T-helper 2 cell treated with Interferon-gamma antibody and Interleukin-4, amounts not matched to agents 5 μg/mL and 100 μg/mL, for 36 hours (primary cell): ENCODE measurements around the gene BLOC1S6.

Source experiments
- DNase-seq: peaks from one replicate; pipeline ENCODE4 v3.0.0; 2021; ENCODE audit warnings: low spot score
- H3K27ac Mint-ChIP-seq: one replicate; pipeline ENCODE4 v1.8.0; 2021; ENCODE audit warnings: mild to moderate bottlenecking, mixed read lengths
- H3K27me3 Mint-ChIP-seq: one replicate; pipeline ENCODE4 v1.8.0; 2021; ENCODE audit warnings: low read depth, mixed read lengths
- H3K36me3 Mint-ChIP-seq: one replicate; pipeline ENCODE4 v1.8.0; 2021; ENCODE audit warnings: low read depth, mixed read lengths
- H3K4me1 Mint-ChIP-seq: one replicate; pipeline ENCODE4 v1.8.0; 2021; ENCODE audit warnings: low read depth, mixed read lengths
- H3K4me3 Mint-ChIP-seq: one replicate; pipeline ENCODE4 v1.8.0; 2022; ENCODE audit warnings: mild to moderate bottlenecking, moderate library complexity, mixed read lengths
- H3K9me3 Mint-ChIP-seq: one replicate; pipeline ENCODE4 v1.8.0; 2021; ENCODE audit warnings: mixed read lengths

The BLOC1S6 gene

DNA sequence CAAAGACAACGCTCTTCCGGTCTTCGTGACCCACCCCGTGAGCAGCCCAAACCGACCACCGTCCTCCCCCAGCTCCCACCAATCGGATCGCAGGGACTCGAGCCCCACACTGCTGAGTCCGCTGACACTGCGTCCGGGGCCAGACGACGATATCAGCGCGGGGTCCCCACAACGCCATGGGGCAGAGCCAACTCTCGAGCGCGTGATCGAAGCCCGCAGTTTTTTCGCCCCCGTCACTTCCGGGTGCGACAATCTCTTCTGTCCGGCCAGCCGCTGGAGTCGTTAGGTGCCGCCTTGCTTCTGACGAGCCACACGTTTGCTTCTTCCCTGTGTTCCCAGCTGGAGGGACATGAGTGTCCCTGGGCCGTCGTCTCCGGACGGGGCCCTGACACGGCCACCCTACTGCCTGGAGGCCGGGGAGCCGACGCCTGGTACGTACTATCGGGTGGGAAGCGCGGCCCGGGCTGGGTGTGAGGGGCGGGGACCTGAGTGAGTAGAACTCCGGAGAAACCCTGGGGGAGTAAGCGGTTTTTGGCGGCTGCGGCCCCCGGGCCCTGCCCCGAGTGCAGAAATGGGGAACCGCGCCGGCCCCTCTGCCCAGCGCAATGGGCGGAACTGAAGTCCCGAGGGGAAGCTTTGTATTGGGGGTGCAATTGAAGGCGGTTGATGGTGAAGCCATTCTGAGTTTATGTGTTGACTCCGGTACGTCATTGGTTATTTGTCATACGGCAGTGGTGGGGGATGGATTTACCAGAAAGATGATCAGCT is at the start of gene BLOC1S6:
Gene BLOC1S6, plus strand, starts transcription at position 285 of the 768 bp plus-strand sequence. Its CDS starts 65 bp downstream, at position 350.
- Mint-ChIP-seq H3K9me3 (no peaks in the 10 kb centered on the region), H3K4me3 (peak within 1 kb of the TSS; percentile 99), H3K4me1 (peaks cover 29% of the 10 kb centered on the region), H3K27ac (peak within 1 kb of the TSS; percentile 100), H3K27me3 (no peaks in the 10 kb centered on the region), H3K36me3 (peaks cover 2% of the 10 kb centered on the region)
- DNase-seq: peak; percentile 87

GRCh38 chr15:45539680-45540079 is 47.5 kb upstream of the BLOC1S6 start:
- no peak overlapping the region for H3K27ac Mint-ChIP-seq
- H3K4me1 Mint-ChIP-seq: no peaks in the 10 kb centered on the region
- no peak overlapping the region for H3K4me3 Mint-ChIP-seq
- H3K36me3 Mint-ChIP-seq: no peaks in the 10 kb centered on the region
- H3K9me3 Mint-ChIP-seq: no peaks in the 10 kb centered on the region
- H3K27me3 Mint-ChIP-seq: peaks cover under 1% of the 10 kb centered on the region
- DNase-seq: no peak

GRCh38 chr15:45540531-45540930 is 46.6 kb upstream of the BLOC1S6 start:
- Mint-ChIP-seq H3K4me1 (no peaks in the 10 kb centered on the region), H3K9me3 (no peaks in the 10 kb centered on the region), H3K27ac (no peak overlapping the region), H3K4me3 (no peak overlapping the region), H3K36me3 (no peaks in the 10 kb centered on the region), H3K27me3 (peaks cover 2% of the 10 kb centered on the region)
- DNase-seq: no peak

DNA sequence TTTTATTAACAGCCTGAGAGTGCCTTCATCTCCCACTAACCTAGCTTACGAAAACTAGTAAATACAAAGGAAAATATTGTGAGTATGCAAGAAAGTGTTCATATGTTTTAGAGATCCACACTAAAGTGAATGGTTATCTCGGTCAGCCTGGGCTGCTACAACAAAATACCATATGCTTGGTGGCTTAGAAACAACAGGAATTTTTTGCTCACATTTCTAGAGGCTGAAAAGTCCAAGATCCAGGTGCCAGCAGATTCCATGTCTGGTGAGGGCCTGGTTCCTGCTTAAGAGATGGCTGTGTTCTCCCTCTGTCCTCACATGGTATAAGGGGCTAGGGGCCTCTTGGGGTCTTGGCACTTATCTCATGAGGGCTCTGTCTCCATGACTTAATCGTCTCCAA is 44.1 kb upstream of the BLOC1S6 start:
- Mint-ChIP-seq H3K4me1 (no peaks in the 10 kb centered on the region), H3K4me3 (no peak overlapping the region), H3K36me3 (no peaks in the 10 kb centered on the region), H3K27me3 (peaks cover 4% of the 10 kb centered on the region), H3K9me3 (no peaks in the 10 kb centered on the region), H3K27ac (no peak overlapping the region)
- DNase-seq: no peak

DNA sequence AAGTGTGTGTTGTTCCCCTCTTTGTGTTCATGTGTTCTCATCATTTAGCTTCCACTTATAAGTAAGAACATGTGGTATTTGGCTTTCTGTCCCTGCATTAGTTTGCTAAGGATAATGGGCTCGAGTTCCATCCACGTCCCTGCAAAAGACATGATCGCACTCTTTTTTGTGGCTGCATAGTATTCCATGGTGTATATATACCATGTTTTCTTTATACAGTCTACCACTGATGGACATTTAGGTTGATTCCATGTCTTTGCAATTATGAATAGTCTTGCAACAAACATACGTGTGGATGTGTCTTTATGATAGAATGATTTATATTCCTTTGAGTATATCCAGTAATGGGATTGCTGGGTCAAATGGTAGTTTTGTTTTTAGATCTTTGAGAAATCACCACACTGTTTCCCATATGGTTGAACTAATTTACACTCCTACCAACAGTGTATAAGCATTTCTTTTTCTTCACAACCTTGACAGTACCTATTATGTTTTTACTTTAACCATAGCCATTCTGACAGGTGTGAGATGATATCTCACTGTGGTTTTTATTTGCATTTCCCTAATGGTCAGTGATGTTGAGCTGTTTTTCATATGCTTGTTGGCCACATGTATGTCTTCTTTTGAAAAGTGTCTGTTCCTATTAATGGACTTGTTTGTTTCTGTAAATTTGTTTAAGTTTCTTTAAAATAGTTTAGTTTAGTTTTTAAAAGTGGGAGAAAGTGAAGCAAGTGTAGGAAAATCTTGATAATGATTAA is 42.7 kb upstream of the BLOC1S6 start:
- no peaks in the 10 kb centered on the region for H3K9me3 Mint-ChIP-seq
- no peaks in the 10 kb centered on the region for H3K36me3 Mint-ChIP-seq
- H3K4me1 Mint-ChIP-seq: no peaks in the 10 kb centered on the region
- peaks cover 4% of the 10 kb centered on the region for H3K27me3 Mint-ChIP-seq
- H3K27ac Mint-ChIP-seq: no peak overlapping the region
- no peak overlapping the region for H3K4me3 Mint-ChIP-seq
- DNase-seq: no peak

DNA sequence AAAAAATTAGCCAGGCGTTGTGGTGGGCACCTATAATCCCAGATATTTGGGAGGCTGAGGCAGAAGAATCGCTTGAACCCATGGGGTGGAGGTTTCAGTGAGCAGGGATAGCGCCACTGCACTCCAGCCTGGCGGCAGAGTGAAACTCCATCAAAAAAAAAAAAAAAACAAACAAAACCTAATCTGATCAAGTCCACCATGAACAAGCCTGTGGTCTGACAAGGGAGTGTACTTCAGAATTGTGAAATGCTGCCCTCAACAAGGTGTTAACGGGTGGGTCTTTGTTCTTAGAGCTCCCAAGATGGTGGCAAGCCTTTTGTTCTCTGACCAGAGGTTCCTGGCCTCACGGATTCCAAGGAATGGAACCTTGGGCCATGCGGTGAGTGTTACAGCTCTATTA is 40.4 kb upstream of the BLOC1S6 start:
- no peaks in the 10 kb centered on the region for H3K9me3 Mint-ChIP-seq
- peaks cover 9% of the 10 kb centered on the region for H3K27me3 Mint-ChIP-seq
- no peak for DNase-seq
- no peak overlapping the region for H3K27ac Mint-ChIP-seq
- H3K36me3 Mint-ChIP-seq: no peaks in the 10 kb centered on the region
- no peaks in the 10 kb centered on the region for H3K4me1 Mint-ChIP-seq
- H3K4me3 Mint-ChIP-seq: no peak overlapping the region

GRCh38 chr15:45548753-45549520 is 38.2 kb upstream of the BLOC1S6 start:
- no peaks in the 10 kb centered on the region for H3K4me1 Mint-ChIP-seq

DNA sequence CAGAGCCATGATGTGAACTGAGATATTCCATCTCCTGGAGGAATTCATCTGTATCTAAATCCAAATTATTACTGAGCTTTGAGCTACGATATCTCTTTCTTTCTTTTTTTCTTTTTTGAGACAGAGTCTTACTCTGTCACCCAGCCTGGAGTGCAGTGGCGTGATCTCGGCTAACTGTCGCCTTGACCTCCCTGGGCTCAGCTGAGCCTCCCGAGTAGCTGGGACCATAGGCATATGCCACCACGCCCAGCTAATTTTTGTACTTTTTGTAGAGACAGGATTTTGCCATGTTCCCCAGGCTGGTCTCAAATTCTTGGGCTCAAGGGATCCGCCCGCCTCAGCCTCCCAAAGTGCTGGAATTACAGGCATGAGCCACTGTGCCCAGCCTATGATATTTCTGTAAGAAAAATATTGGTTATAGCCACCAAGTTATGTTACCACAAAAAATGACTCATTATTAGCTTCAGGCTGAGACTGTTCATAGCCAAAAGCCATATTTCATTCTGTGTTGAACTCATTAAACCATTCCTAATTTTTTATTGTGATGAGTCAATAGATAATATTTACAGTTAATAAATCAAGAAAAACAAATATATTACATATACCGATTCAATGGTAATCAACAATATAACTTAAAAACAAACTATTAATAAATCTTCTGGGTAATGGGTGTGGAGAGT is 37.5 kb upstream of the BLOC1S6 start:
- DNase-seq: no peak
- Mint-ChIP-seq H3K36me3 (no peaks in the 10 kb centered on the region), H3K4me3 (no peak overlapping the region), H3K27ac (no peak overlapping the region), H3K27me3 (peaks cover 20% of the 10 kb centered on the region), H3K4me1 (no peaks in the 10 kb centered on the region), H3K9me3 (no peaks in the 10 kb centered on the region)

More at GRCh38 chr15:45548753-45549520, 38.2 kb upstream of the BLOC1S6 start:
- no peaks in the 10 kb centered on the region for H3K9me3 Mint-ChIP-seq
- H3K4me3 Mint-ChIP-seq: no peak overlapping the region
- no peak for DNase-seq
- no peak overlapping the region for H3K27ac Mint-ChIP-seq
- H3K27me3 Mint-ChIP-seq: peaks cover 15% of the 10 kb centered on the region
- no peaks in the 10 kb centered on the region for H3K36me3 Mint-ChIP-seq

GRCh38 chr15:45550436-45550835 is 36.7 kb upstream of the BLOC1S6 start:
- Mint-ChIP-seq H3K9me3 (no peaks in the 10 kb centered on the region), H3K27ac (no peak overlapping the region), H3K27me3 (peaks cover 23% of the 10 kb centered on the region), H3K36me3 (no peaks in the 10 kb centered on the region), H3K4me1 (no peaks in the 10 kb centered on the region), H3K4me3 (no peak overlapping the region)
- DNase-seq: no peak

GRCh38 chr15:45551676-45552075 is 35.5 kb upstream of the BLOC1S6 start:
- Mint-ChIP-seq H3K36me3 (no peaks in the 10 kb centered on the region), H3K27ac (no peak overlapping the region), H3K9me3 (no peaks in the 10 kb centered on the region), H3K4me1 (no peaks in the 10 kb centered on the region), H3K4me3 (no peak overlapping the region), H3K27me3 (peaks cover 31% of the 10 kb centered on the region)
- no peak for DNase-seq

DNA sequence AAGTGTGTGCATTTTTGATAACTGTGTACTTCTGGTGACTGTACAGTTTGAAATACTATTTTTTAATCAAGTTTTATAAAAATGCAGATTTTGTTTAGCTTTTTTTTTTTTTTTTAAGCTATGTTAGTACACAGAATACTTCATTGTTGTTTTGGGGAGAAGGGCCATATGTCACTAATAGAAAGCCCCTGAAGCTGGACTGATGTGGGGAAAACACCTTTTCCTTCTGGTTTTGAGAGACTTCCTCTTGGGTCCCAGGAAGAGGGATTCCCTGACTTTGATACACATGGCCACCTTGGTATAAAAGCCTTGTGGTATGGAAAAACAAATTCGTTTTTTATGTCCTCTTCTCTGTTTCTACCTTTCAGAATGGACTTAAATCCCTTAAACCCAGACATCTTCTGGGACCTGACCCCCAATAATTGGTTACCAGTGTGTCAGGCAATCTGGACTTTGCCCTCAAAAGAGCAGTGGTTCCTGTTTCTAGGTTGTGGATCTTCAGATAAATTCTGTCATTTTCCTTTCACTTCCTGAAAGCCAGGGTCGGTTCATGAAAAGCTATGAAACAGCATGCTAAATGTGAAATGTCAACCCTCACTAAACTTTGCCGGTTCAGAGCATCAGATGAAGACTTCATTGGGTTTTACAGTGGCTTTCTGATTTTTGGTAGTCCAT is 31.1 kb upstream of the BLOC1S6 start:
- H3K9me3 Mint-ChIP-seq: no peaks in the 10 kb centered on the region
- H3K4me1 Mint-ChIP-seq: no peaks in the 10 kb centered on the region
- no peak overlapping the region for H3K27ac Mint-ChIP-seq
- no peak overlapping the region for H3K4me3 Mint-ChIP-seq
- DNase-seq: no peak
- no peaks in the 10 kb centered on the region for H3K36me3 Mint-ChIP-seq
- peaks cover 41% of the 10 kb centered on the region for H3K27me3 Mint-ChIP-seq

GRCh38 chr15:45572617-45573016 is 14.6 kb upstream of the BLOC1S6 start:
- Mint-ChIP-seq H3K9me3 (no peaks in the 10 kb centered on the region), H3K27ac (no peak overlapping the region), H3K4me1 (no peaks in the 10 kb centered on the region), H3K27me3 (peaks cover 30% of the 10 kb centered on the region), H3K36me3 (no peaks in the 10 kb centered on the region), H3K4me3 (no peak overlapping the region)
- DNase-seq: no peak

DNA sequence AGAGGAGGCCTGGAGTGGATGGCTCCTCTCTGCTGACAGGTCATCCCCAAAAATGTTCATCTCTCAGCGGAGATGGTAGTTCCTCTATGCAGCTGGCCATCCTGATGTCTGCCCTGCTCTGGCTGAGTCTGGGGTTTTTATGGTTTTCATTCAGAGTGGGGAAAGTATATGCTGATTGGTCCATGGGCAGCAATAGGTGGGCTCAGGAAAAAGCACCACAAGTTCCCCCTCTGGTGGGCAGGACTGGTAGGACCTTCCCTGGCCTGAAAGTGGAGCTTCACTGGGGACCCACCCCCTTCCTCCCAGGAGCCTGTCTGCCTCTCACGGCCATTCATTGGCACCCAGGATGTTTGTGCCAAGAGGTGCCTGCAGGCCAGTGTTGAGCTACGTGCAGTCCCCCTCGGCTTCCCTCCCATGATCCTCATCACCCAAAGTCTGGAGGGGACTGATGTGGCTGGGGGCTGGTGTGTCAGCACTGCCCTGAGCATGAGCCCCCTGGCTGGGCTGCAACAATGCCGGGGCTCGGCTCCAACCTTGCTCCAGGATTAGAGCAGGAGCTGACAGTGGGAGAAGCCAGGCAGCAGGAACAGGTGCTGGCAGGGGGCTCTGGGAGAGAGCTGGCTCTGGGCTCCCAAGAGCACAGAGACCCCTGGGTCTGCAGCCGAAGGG is 13.1 kb upstream of the BLOC1S6 start:
- no peaks in the 10 kb centered on the region for H3K4me1 Mint-ChIP-seq
- no peak overlapping the region for H3K4me3 Mint-ChIP-seq
- no peak for DNase-seq
- H3K27ac Mint-ChIP-seq: no peak overlapping the region
- peaks cover 31% of the 10 kb centered on the region for H3K27me3 Mint-ChIP-seq
- H3K9me3 Mint-ChIP-seq: no peaks in the 10 kb centered on the region
- no peaks in the 10 kb centered on the region for H3K36me3 Mint-ChIP-seq
